IPS-18c (cell line): ENCODE results near the gene CHRNA7.

ENCODE experiments used
- H3K4me3 ChIP-seq: 2 replicates; pipeline ENCODE4 v1.7.0; 2013; ENCODE audit warnings: low read depth, mild to moderate bottlenecking, low read length, moderate library complexity; ENCODE audit not compliant: insufficient read depth
- H3K9me3 ChIP-seq: one replicate; pipeline ENCODE4 v1.6.1; 2013; ENCODE audit warnings: mild to moderate bottlenecking, low read length, moderate library complexity; ENCODE audit not compliant: control insufficient read depth, insufficient read depth

CHRNA7 gene

DNA sequence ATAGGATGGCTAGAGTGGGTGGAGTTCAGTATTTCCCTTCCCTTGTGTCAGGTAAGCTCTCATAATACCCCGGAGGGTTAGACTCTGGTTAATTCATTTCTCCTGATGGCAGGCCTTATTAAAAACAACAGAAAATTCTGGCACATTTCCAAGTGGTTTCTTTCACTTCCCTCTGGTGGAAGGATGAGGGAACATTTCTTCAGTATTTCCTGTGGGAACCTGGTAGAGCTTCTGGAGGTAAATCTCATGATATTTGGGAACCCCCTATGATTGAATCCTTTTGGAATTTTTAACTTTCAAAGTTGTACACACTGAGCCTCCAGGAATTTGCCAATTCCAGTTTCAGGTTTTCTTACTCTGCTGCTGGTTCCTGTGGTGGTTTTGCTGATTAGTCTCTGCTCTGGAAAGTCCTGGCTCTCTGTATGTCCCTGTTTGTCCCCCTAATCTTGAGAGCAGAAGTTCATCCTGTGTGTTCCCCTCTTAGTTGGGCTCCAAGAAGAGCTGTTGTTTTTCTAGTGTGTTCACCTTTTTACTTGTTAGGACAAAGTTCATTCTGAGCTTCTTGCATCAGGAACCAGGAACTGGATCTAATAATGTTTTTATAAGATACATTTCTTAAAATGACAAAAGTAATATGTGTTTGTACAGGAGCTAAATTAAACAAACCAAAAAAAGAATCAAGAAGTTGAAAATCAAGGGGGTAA is 12.1 kb downstream of the CHRNA7 start:
- Histone ChIP-seq H3K4me3 (no peak overlapping the region), H3K9me3 (no peaks in the 10 kb centered on the region)

DNA sequence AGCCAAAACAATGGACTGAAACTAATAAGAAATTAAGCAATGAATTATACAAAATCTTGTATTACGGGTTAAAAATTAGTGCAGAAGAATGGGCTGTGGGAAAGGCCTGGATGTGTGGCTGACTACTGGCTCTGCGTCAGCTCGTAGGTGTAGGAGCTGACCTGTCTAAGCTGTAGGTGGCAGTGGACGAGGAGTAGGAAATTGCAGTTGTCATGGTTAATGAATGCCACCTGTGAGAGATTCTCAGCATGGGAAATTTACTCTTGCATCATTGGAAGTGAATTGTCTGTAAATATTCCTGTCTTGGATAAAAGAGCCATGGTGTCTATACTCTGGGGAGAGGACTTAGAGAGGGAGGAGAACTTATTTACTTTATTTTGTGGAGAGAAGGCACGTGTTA is 23.4 kb downstream of the CHRNA7 start:
- no peak overlapping the region for H3K4me3 ChIP-seq
- H3K9me3 ChIP-seq, result peaks cover 3% of the 10 kb centered on the region

GRCh38 chr15:32057876-32058425 is 27.6 kb downstream of the CHRNA7 start:
- Histone ChIP-seq H3K4me3 (no peak overlapping the region), H3K9me3 (no peaks in the 10 kb centered on the region)

- Histone ChIP-seq H3K4me3 (no peak overlapping the region), H3K9me3 (no peaks in the 10 kb centered on the region)
These were observed 30.4 kb downstream of the CHRNA7 start for GRCh38 chr15:32060706-32061105.

- H3K4me3 ChIP-seq, result no peak overlapping the region
- H3K9me3 ChIP-seq, result no peaks in the 10 kb centered on the region
These were observed 36.8 kb downstream of the CHRNA7 start for GRCh38 chr15:32067115-32067514.

DNA sequence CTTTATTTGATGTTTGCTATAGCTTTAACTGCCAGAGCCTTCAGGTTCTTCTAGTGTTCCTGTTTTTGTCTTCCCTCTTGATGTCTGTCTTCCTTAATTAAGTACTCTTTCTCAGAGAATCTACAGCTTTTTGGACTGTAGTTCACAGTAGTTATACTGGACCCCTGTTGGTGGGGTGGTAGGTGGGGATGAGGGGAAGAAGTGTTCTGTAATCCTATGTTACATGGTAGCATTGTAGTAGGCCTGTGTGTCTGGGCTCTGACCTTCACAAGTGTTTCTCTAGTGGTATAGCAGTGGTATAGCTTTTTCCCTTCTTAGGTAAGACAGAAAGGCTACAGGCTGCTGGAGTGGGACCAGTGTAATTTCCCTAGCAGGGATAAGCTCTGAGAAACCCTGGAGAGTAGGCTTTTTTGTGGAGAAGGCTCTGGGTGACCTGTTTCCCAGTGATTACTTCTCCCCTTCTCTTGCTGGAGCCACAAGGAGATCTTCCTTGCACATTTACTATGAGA is 59.6 kb downstream of the CHRNA7 start:
- no peaks in the 10 kb centered on the region for H3K9me3 ChIP-seq
- no peak overlapping the region for H3K4me3 ChIP-seq

DNA sequence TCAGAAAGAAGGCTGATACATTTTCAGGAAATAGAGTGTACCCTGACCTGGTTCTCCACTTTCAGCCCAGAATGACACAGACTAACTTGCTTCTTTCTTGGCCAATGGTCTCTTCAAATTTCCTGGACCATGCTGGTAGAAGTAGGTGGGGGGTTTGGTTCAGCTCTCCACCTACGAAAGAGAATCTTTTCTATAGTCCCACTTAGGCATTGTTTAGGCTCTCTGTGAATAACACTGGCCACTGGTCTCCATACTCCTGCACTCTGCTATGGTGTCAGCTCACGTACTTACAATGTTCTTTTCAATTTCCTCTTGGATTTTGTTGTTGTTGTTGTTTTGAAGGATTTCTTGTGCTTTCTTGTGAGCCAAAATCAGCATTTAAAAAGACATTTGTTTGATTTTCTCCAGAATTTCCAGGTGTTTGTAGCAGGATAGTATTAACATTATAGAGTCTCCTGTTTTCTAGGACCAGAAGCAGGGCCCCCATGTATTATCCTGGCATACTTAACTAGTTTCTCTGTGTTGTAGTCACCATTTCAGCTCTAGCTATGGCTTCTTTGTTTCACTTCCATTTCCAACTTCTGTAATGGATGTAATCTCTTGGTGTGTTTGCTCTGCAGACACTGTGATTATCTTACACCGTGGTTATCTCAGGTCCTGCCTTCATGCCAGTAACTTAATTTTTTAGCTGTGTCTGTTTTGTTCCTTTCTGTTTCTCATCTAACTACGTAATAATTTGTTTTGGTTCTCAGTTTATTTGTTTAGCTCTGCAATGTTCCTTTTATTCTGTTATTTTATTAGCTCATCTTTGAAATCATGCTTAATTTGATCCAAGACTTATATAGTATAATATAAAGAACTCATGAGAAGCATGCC is 61.4 kb downstream of the CHRNA7 start:
- H3K4me3 ChIP-seq, result no peak overlapping the region

DNA sequence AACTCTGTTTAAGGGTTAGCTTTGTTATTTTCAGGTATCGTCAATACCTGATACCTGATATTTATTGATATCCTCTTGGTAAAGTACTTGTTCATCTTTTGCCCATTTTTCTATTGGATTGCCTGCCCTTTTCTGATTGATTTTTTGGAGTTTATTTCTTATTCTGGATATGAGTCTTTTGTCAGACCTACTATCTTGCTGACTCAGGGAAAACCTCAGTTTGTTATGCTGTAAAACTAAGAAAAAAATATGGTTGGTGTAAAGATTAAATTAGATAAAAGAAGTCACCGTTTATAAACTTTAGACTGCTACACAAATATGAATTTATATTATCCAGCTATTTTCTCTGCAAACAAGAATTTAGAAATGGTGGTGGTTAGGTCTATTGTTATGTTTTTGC is 65.9 kb downstream of the CHRNA7 start:
- H3K4me3 ChIP-seq, result no peak overlapping the region
- no peaks in the 10 kb centered on the region for H3K9me3 ChIP-seq

More for the DNA sequence above, 61.4 kb downstream of the CHRNA7 start:
- H3K9me3 ChIP-seq, result no peaks in the 10 kb centered on the region

GRCh38 chr15:32096916-32097617 is 66.8 kb downstream of the CHRNA7 start:
- Histone ChIP-seq H3K9me3 (no peaks in the 10 kb centered on the region), H3K4me3 (no peak overlapping the region)

GRCh38 chr15:32098033-32098432 is 67.7 kb downstream of the CHRNA7 start:
- Histone ChIP-seq H3K4me3 (no peak overlapping the region), H3K9me3 (no peaks in the 10 kb centered on the region)

GRCh38 chr15:32099097-32099785 is 68.9 kb downstream of the CHRNA7 start:
- Histone ChIP-seq H3K9me3 (no peaks in the 10 kb centered on the region), H3K4me3 (no peak overlapping the region)

- H3K9me3 ChIP-seq, result no peaks in the 10 kb centered on the region
- H3K4me3 ChIP-seq, result no peak overlapping the region
These were observed 69.8 kb downstream of the CHRNA7 start for GRCh38 chr15:32099956-32100684.

DNA sequence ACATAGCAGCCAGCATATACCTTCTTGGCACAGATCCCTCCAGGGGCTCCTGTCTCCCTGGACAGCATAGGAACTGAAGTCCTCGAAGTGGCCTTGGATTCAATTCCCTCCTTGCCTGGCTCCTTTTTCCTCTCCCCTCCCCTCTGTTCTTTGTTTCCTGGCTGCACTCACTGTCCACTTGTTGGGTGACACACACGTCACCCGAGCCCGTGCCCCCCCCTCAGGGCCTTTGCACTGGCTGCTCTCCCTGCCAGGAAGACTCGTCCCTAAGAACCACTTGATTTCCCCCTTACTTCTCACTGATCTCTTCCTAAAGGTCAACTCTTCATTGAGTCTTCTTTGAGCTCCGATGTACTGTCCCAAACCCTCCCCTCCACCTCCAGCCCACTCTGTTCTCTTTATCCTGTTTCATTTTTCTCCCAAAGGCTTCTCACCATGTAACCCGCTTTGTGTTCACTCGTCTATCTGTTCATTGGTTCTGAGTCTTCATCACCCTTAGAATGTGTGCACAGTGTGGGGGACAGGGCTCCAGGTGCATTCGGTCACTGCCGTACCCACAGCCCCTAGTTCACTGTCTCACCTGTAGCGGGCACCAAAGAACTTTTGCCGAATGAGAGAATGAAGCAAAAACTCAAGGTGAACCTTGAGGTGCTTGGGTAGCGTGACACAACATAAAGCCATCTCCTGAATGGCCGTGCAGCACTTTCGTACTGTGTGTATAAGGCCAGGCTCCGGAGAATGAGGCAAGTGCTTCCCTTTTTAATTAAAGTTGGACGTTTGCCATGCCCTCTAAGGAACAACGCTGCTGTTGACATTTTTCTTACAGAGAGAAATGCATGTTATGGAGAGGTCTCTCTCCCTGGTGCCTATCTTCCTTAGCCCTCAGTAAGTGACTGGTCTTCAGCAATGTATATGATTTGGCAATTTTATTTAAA is 74.0 kb downstream of the CHRNA7 start:
- no peaks in the 10 kb centered on the region for H3K9me3 ChIP-seq
- H3K4me3 ChIP-seq, result no peak overlapping the region

DNA sequence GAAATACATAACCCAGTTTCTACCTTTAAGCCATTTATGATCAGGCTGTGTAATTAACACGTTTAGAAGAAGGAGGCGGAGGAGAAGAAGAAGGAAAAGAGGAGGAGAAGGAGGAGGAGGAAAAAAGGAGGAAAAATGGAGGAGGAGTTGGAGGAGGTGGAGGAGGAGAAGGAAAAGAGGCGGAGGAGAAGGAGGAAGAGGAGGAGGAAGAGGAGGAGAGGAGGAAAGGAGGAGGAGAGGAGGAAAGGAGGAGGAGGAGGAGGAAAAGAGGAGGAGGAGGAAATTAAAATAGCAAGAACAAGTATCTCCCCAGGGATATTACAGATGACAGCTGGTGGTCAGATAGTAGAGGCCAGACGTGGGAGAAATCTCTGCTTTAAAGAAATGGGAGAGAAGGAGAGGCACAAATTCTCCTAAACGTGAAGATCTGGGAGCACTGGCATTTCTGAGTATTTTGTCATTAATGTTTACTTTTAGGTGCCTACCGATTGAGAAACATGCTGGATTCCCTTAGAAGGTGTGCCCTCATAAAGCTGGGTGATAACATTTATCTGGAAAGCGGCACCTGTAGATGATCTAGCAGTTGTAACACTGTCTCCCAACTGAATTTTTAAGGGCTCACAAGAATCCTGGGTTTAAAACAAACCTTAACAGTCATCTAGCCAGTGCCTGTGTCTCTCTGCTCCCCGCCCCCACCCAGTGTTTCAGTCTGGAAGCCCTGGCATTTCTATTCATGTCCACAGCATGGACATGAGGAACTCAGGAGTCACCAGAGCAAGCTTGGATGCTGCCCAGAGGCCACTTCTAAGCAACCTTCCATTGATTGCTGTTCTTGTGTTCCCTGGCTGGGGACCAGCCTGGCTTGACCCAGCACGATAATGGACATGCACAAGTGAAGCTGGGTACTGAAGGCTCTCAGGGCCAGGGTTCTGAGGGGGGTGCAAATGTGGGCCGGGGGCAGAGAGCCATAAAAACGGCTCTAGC is 75.2 kb downstream of the CHRNA7 start:
- Histone ChIP-seq H3K9me3 (no peaks in the 10 kb centered on the region), H3K4me3 (no peak overlapping the region)
